Measurements from ENCODE around the gene PRKCA. TPM values are rescaled to one million over a fixed set of nuclear protein-coding genes. Genes with fewer than 3 reads are reported as not detected.

PRKCA gene
- total RNA-seq, 1 experiment from 2014 or later: 36.1 TPM

- H3K4me3 ChIP-seq: no peak overlapping the region
- 0 out of 2 replicates have a peak, but pooled peaks cover 3% of the 10 kb centered on the region for H3K9me3 ChIP-seq (replicated peaks)
- H3K27ac ChIP-seq: no peak overlapping the region
- no peak for DNase-seq (ENCODE audit: low read depth in 1 of 2, low spot score in 2 of 2)
- no peaks in the 10 kb centered on the region for H3K4me1 ChIP-seq (replicated peaks)
- peaks cover 11% of the 10 kb centered on the region; the same call in 1 of the 2 replicates for H3K27me3 ChIP-seq (replicated peaks)
- H3K36me3 ChIP-seq: no peaks in the 10 kb centered on the region
These were observed 556.0 kb downstream of the PRKCA start for GRCh38 chr17:66858226-66859083.

DNA sequence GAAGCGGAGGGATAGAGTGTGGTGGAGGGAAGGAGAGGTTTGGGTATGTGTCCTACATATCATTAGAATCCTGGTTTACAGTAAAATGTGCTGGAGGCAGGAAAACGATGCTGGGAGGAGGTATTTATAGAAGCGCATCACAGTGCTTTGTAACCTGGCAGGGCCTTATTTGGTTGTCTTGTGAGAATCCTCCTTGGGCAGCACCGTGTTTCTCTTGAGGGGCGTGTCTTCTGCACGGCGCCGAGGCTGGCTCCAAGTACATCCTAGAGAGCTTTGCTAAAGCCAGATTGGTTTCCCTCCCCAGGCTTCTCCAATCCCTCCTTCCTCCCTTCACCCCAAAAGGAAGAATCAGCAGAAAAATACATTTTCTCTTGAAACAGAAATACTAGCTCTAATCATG is 556.9 kb downstream of the PRKCA start:
- Histone ChIP-seq H3K9me3 (replicated peaks) (0 out of 2 replicates have a peak, but pooled peaks cover 6% of the 10 kb centered on the region), H3K4me3 (no peak overlapping the region), H3K36me3 (no peaks in the 10 kb centered on the region), H3K4me1 (replicated peaks) (no peaks in the 10 kb centered on the region), H3K27ac (no peak overlapping the region), H3K27me3 (replicated peaks) (peaks cover 20% of the 10 kb centered on the region)
- DNase-seq (ENCODE audit: low read depth in 1 of 2, low spot score in 2 of 2): no peak

- Histone ChIP-seq H3K4me3 (no peak overlapping the region), H3K4me1 (replicated peaks) (no peaks in the 10 kb centered on the region), H3K27me3 (replicated peaks) (peaks cover 20% of the 10 kb centered on the region), H3K27ac (no peak overlapping the region), H3K36me3 (no peaks in the 10 kb centered on the region), H3K9me3 (replicated peaks) (0 out of 2 replicates have a peak, but pooled peaks cover 3% of the 10 kb centered on the region)
- DNase-seq (ENCODE audit: low read depth in 1 of 2, low spot score in 2 of 2): no peak
These were observed 557.8 kb downstream of the PRKCA start for GRCh38 chr17:66860204-66860603.

Other genes starting within 250 kb of the PRKCA start
- 9.6 and 34.8 TPM in 2 replicates for gene CEP112, start 110.5 kb upstream of the PRKCA start, total RNA-seq (2014; rRNA removed; shearing (Covaris generic))
- not detected in 2 replicates for gene APOH, start 73.2 kb upstream of the PRKCA start, total RNA-seq (2014; rRNA removed; shearing (Covaris generic))

All from SJSA1 (cell line).